SKM-1 (cell line): ENCODE measurements around the gene PRRG4.
A peak's percentile ranks its signal among the peaks of the same experiment; 100 is the strongest.
"Not testable (repeated sequence)": the region's sequence is repeated elsewhere in the genome, so short reads cannot be mapped to it uniquely, and the experiment has no call there.

ENCODE experiments used
- DNase-seq: peaks from one replicate; lab custom pipeline; 2025; ENCODE audit not compliant: unreplicated experiment; lab: John Stamatoyannopoulos, UW

The PRRG4 gene

GRCh38 chr11:32884770-32885384, 55.1 kb downstream of the PRRG4 start:
- no peak for DNase-seq

GRCh38 chr11:32885556-32885955, 55.8 kb downstream of the PRRG4 start:
- DNase-seq = no peak

GRCh38 chr11:32886180-32886579, 56.5 kb downstream of the PRRG4 start:
- no peak for DNase-seq

GRCh38 chr11:32887707-32888383, 58.1 kb downstream of the PRRG4 start:
- DNase-seq = not testable (repeated sequence)

GRCh38 chr11:32888384-32888710, 58.6 kb downstream of the PRRG4 start:
- DNase-seq = not testable (repeated sequence)

GRCh38 chr11:32888805-32889204, 59.1 kb downstream of the PRRG4 start:
- DNase-seq = no peak

- no peak for DNase-seq
Measured at GRCh38 chr11:32890843-32891656, 61.3 kb downstream of the PRRG4 start.

GRCh38 chr11:32891657-32892354, 62.1 kb downstream of the PRRG4 start:
- no peak for DNase-seq

- peak; percentile 60 for DNase-seq
Measured at GRCh38 chr11:32892355-32893092, 62.8 kb downstream of the PRRG4 start, which contains the start of gene QSER1. Gene QSER1, plus strand, starts transcription at chr11:32892811. Its CDS starts 315 bp downstream, at chr11:32893126.

GRCh38 chr11:32893093-32893342, 63.3 kb downstream of the PRRG4 start:
- DNase-seq = no peak

GRCh38 chr11:32893343-32894148, 63.8 kb downstream of the PRRG4 start:
- DNase-seq = no peak

GRCh38 chr11:32894149-32894827, 64.6 kb downstream of the PRRG4 start:
- peak; percentile 45 for DNase-seq

GRCh38 chr11:32894921-32895320, 65.2 kb downstream of the PRRG4 start:
- no peak for DNase-seq

- DNase-seq = no peak
Measured at GRCh38 chr11:32895471-32895870, 65.7 kb downstream of the PRRG4 start.

GRCh38 chr11:32897103-32897502, 67.4 kb downstream of the PRRG4 start:
- DNase-seq = no peak

- DNase-seq = no peak
Measured at GRCh38 chr11:32899438-32899837, 69.7 kb downstream of the PRRG4 start.

GRCh38 chr11:32902089-32902665, 72.5 kb downstream of the PRRG4 start:
- no peak for DNase-seq

- no peak for DNase-seq
Measured at GRCh38 chr11:32905028-32905667, 75.4 kb downstream of the PRRG4 start.
